ENCODE measurements around the gene EGFR.

Gene EGFR

GRCh38 chr7:55236476-55236875, 217.7 kb downstream of the EGFR start:
- DNase-seq (ENCODE audit: low spot score) = no peak
- TF ChIP-seq CTCF (IDR thresholded peaks at IDR 0.05; ENCODE audit: borderline replicate concordance, control extremely low read depth, extremely low read depth, insufficient read depth, missing control alignments) = no peak
- in situ Hi-C loops (cut with MboI; ENCODE audit: low sequenced_read_pairs, unreplicated experiment) = no loop called here

DNA sequence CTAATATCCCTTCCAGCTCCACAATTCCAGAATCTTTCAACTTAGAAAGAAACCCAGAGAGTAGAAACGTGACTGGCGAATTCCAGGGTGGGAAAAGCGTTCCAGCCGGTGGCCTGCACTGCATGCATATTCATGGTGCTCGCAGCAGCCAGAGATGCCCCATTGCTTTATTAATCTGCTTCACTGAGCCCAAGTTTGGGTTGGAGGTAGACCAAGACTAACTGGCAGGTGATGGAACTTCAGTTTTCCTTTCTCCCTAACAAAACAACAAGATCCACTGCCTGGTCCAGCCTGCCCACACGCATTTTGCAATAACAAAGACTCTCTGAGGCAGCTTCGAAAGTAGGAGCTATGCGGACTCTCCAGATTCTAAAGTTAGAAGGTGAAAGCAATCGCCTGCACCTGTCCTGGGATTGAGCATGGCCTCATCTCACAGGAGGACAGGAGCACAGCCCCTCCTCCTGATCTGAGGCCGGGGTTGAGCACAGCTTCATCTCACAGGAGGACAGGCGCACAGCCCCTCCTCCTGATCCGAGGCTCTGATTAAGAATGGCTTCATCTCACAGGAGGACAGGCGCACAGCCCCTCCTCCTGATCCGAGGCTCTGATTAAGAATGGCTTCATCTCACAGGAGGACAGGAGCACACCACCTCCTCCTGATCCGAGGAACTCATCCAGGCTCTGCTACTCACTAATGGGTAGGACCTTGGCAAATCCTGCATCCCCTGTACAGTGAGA, 218.5 kb downstream of the EGFR start:
- TF ChIP-seq CTCF (IDR thresholded peaks at IDR 0.05; ENCODE audit: borderline replicate concordance, control extremely low read depth, extremely low read depth, insufficient read depth, missing control alignments) = no peak
- in situ Hi-C loops (cut with MboI; ENCODE audit: low sequenced_read_pairs, unreplicated experiment) = no loop called here

GRCh38 chr7:55239406-55239805, 220.6 kb downstream of the EGFR start:
- DNase-seq (ENCODE audit: low spot score) = no peak
- in situ Hi-C loops (cut with MboI; ENCODE audit: low sequenced_read_pairs, unreplicated experiment) = no loop called here
- no peak for TF ChIP-seq CTCF (IDR thresholded peaks at IDR 0.05; ENCODE audit: borderline replicate concordance, control extremely low read depth, extremely low read depth, insufficient read depth, missing control alignments)

More for the DNA sequence above, 218.5 kb downstream of the EGFR start:
- DNase-seq (ENCODE audit: low spot score) = no peak

GRCh38 chr7:55240418-55241142, 221.8 kb downstream of the EGFR start:
- DNase-seq (ENCODE audit: low spot score) = no peak
- in situ Hi-C loops (cut with MboI; ENCODE audit: low sequenced_read_pairs, unreplicated experiment) = no loop called here
- no peak for TF ChIP-seq CTCF (IDR thresholded peaks at IDR 0.05; ENCODE audit: borderline replicate concordance, control extremely low read depth, extremely low read depth, insufficient read depth, missing control alignments)

DNA sequence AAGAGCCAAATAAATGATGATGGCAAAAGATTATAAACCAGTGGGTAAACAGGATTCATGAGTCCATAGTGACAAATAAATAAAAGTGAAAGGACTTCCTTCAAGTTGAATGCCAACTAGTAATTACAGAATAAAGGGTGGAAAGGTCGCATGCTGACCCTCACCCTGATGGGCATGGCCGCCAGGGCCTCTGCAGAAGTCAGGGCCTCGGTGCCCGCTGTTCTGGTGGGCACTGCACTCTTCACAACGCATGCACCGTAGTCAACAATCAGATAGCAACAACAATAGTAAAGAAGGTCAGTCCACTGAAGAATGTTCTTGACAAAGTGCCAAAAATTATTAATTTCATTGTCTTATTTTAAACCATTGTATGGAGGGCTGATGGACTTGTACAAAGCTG, 223.1 kb downstream of the EGFR start:
- TF ChIP-seq CTCF (IDR thresholded peaks at IDR 0.05; ENCODE audit: borderline replicate concordance, control extremely low read depth, extremely low read depth, insufficient read depth, missing control alignments) = no peak
- DNase-seq (ENCODE audit: low spot score) = no peak
- in situ Hi-C loops (cut with MboI; ENCODE audit: low sequenced_read_pairs, unreplicated experiment) = no loop called here

DNA sequence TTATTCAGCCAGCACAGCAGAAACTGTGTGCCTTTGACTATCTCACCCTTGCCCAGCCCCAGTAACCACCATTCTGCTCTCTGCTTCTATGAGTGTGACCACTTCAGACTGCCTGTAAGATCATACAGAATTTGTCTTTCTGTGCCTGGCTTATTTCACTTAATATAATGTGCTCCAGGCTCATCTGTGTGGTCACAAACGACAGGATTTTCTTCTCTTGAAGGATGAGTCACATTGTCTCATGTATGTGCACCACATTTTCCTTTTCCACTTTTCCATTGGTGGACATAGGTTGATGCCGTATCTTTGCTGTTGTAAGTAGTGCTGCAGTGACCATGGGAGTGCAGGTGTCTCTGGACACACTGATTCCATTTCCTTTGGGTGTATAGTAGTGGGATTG, 223.8 kb downstream of the EGFR start:
- in situ Hi-C loops (cut with MboI; ENCODE audit: low sequenced_read_pairs, unreplicated experiment) = no loop called here
- no peak for TF ChIP-seq CTCF (IDR thresholded peaks at IDR 0.05; ENCODE audit: borderline replicate concordance, control extremely low read depth, extremely low read depth, insufficient read depth, missing control alignments)
- DNase-seq (ENCODE audit: low spot score) = no peak

Data from GM13976 (cell line).